SK-N-SH treated with all-trans-retinoic acid at 6 μM for 48 hours (cell line): ENCODE measurements around the gene TPST2.

ENCODE experiments used
- ARNTL ChIP-seq: fragments of 450-650 bp; formaldehyde crosslinking; IDR thresholded peaks from 2 replicates; pipeline ENCODE4 v1.5.0; 2020; ENCODE audit warnings: low read depth, mild to moderate bottlenecking, moderate library complexity, borderline replicate concordance
- CSDC2 ChIP-seq: fragments of 250-450 bp; sonication (Bioruptor Pico); IDR thresholded peaks from 2 replicates; pipeline ENCODE4 v1.5.0; 2020; ENCODE audit warnings: mild to moderate bottlenecking, moderate library complexity
- GLIS3 ChIP-seq: fragments of 250-450 bp; sonication (Bioruptor Pico); IDR thresholded peaks from 2 replicates; pipeline ENCODE4 v1.5.0; 2020; ENCODE audit warnings: mild to moderate bottlenecking, moderate library complexity
- PATZ1 ChIP-seq: fragments of 250-450 bp; sonication (Bioruptor Pico); IDR thresholded peaks from 2 replicates; pipeline ENCODE4 v1.8.0; 2020; ENCODE audit warnings: mild to moderate bottlenecking, moderate library complexity, borderline replicate concordance
- ZFP3 ChIP-seq: fragments of 250-450 bp; sonication (Bioruptor Pico); IDR thresholded peaks from 2 replicates; pipeline ENCODE4 v1.5.0; 2020; ENCODE audit warnings: mild to moderate bottlenecking, moderate library complexity
- TF ChIP-seq, protein P1 (sequence below): fragments of 250-450 bp; sonication (Bioruptor Pico); IDR thresholded peaks from 2 replicates; pipeline ENCODE4 v1.5.0; 2020; ENCODE audit warnings: mild to moderate bottlenecking, moderate library complexity

GRCh38 chr22:26513838-26514237 lies 76.1 kb downstream of the TPST2 start:
- TF ChIP-seq CSDC2 (no peak), GLIS3 (no peak), ARNTL (CRISPR knock-in tag) (no peak), PATZ1 (CRISPR knock-in tag) (no peak), ZFP3 (no peak)
- TF ChIP-seq, protein P1, sequence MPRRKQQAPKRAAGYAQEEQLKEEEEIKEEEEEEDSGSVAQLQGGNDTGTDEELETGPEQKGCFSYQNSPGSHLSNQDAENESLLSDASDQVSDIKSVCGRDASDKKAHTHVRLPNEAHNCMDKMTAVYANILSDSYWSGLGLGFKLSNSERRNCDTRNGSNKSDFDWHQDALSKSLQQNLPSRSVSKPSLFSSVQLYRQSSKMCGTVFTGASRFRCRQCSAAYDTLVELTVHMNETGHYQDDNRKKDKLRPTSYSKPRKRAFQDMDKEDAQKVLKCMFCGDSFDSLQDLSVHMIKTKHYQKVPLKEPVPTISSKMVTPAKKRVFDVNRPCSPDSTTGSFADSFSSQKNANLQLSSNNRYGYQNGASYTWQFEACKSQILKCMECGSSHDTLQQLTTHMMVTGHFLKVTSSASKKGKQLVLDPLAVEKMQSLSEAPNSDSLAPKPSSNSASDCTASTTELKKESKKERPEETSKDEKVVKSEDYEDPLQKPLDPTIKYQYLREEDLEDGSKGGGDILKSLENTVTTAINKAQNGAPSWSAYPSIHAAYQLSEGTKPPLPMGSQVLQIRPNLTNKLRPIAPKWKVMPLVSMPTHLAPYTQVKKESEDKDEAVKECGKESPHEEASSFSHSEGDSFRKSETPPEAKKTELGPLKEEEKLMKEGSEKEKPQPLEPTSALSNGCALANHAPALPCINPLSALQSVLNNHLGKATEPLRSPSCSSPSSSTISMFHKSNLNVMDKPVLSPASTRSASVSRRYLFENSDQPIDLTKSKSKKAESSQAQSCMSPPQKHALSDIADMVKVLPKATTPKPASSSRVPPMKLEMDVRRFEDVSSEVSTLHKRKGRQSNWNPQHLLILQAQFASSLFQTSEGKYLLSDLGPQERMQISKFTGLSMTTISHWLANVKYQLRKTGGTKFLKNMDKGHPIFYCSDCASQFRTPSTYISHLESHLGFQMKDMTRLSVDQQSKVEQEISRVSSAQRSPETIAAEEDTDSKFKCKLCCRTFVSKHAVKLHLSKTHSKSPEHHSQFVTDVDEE (CRISPR knock-in tag) = no peak
